Fibroblast of lung (primary cell): ENCODE results near the gene AK9. TPM values are rescaled to one million over a fixed set of nuclear protein-coding genes. Genes with fewer than 3 reads are reported as not detected.

Source experiments
- DNase-seq, 2 donors: peaks; one replicate each; pipeline versions ENCODE4 v3.0.0 to v3.0.0-alpha.2; 2010; ENCODE audit warnings: low read depth in 2 of 2
- H2AFZ ChIP-seq: 2 replicates; pipeline ENCODE4 v1.5.1; 2012; ENCODE audit warnings: low read length, control low read depth, inconsistent platforms
- H3K27ac ChIP-seq: 2 replicates; pipeline ENCODE4 v1.5.1; 2011; ENCODE audit warnings: low read length, control low read depth; ENCODE audit not compliant: insufficient read depth
- H3K27me3 ChIP-seq: 2 replicates; pipeline ENCODE4 v1.5.1; 2011; ENCODE audit warnings: mild to moderate bottlenecking, low read length; ENCODE audit not compliant: control insufficient read depth, insufficient read depth
- H3K36me3 ChIP-seq: 2 replicates; pipeline ENCODE4 v1.5.1; 2011; ENCODE audit warnings: low read length; ENCODE audit not compliant: control insufficient read depth, insufficient read depth
- H3K4me1 ChIP-seq: 2 replicates; pipeline ENCODE4 v1.5.1; 2011; ENCODE audit warnings: low read length; ENCODE audit not compliant: control insufficient read depth, insufficient read depth; ENCODE audit errors: extremely low read depth
- H3K4me2 ChIP-seq: 2 replicates; pipeline ENCODE4 v1.5.1; 2011; ENCODE audit warnings: low read length, control low read depth; ENCODE audit not compliant: insufficient read depth; ENCODE audit errors: extremely low read depth
- H3K4me3 ChIP-seq, 4 experiments: fragments of 200-600 bp in 1 of 4; sonication (generic) in 1 of 4; replicated peaks in 1 of 4; 2 replicates each; pipeline ENCODE4 v1.5.1; 2011 to 2016; ENCODE audit warnings: low read length in 4 of 4, low read depth in 3 of 4, mild to moderate bottlenecking in 3 of 4, control low read depth in 2 of 4, inconsistent platforms in 1 of 4, mixed read lengths in 1 of 4; ENCODE audit not compliant: insufficient read depth in 1 of 4; ENCODE audit errors: control extremely low read depth in 1 of 4
- H3K79me2 ChIP-seq: 2 replicates; pipeline ENCODE4 v1.5.1; 2012; ENCODE audit warnings: mild to moderate bottlenecking, low read length, inconsistent platforms; ENCODE audit not compliant: control insufficient read depth, insufficient read depth
- H3K9ac ChIP-seq: 2 replicates; pipeline ENCODE4 v1.5.1; 2011; ENCODE audit warnings: mild to moderate bottlenecking, low read length, control low read depth; ENCODE audit not compliant: insufficient read depth
- H3K9me3 ChIP-seq: 2 replicates; pipeline ENCODE4 v1.5.1; 2012; ENCODE audit warnings: low read depth, low read length; ENCODE audit not compliant: control insufficient read depth, insufficient read depth
- H4K20me1 ChIP-seq: 2 replicates; pipeline ENCODE4 v1.5.1; 2011; ENCODE audit warnings: low read length; ENCODE audit not compliant: control insufficient read depth, insufficient read depth; ENCODE audit errors: extremely low read depth
- CTCF ChIP-seq, 2 donors: IDR thresholded peaks in 1 of 2; conservative IDR thresholded peaks in 1 of 2; 1 replicate in 1 of 2; 2 replicates in 1 of 2; pipeline ENCODE4 v1.5.1; 2011 to 2012; ENCODE audit warnings: low read length in 2 of 2, control low read depth in 1 of 2, inconsistent platforms in 1 of 2, low read depth in 1 of 2, mild to moderate bottlenecking in 1 of 2
- EZH2 ChIP-seq: IDR thresholded peaks from 2 replicates; pipeline ENCODE4 v1.5.1; 2012; ENCODE audit warnings: low read length, control low read depth, mild to moderate bottlenecking; ENCODE audit errors: missing control alignments
- polyA plus RNA-seq, 2 donors: library from polyadenylated mRNA; depleted of rRNA in 1 of 2; stranded (reverse) in 1 of 2; unstranded in 1 of 2; fragments of >200 nt; gene quantifications; 2 replicates each; pipeline ENCODE4 v1.2.1, GENCODE V29; 2011 to 2012; ENCODE audit warnings: missing spikeins in 1 of 2
- total RNA-seq: library from RNA; depleted of rRNA; stranded (reverse); fragments of >200 nt; gene quantifications from 2 replicates; pipeline ENCODE4 v1.2.1, GENCODE V29; 2014

The AK9 gene
- total and polyA plus RNA-seq, 2 donors (not counting 1 experiment from before 2014, with no cell fraction given) = 4.5 to 10.4 TPM

- no peaks in the 10 kb centered on the region for H4K20me1 ChIP-seq
- no peak overlapping the region for H3K4me3 ChIP-seq
- H3K27me3 ChIP-seq = no peaks in the 10 kb centered on the region
- H3K4me1 ChIP-seq = no peaks in the 10 kb centered on the region
- no peak for TF ChIP-seq EZH2
- TF ChIP-seq CTCF (conservative IDR thresholded peaks at IDR 0.05 in 1 of 2, IDR thresholded peaks at IDR 0.05 in 1 of 2; ENCODE audit: low read depth in 1 of 2, low read length in 2 of 2) = no peak
- no peak overlapping the region for H3K9ac ChIP-seq
- DNase-seq = no peak
- no peaks in the 10 kb centered on the region for H3K36me3 ChIP-seq
- H2AFZ ChIP-seq = no peak overlapping the region
- H3K9me3 ChIP-seq = no peaks in the 10 kb centered on the region
- no peaks in the 10 kb centered on the region for H3K79me2 ChIP-seq
- H3K27ac ChIP-seq = no peak overlapping the region
- no peak overlapping the region for H3K4me2 ChIP-seq
Measured at GRCh38 chr6:109701774-109702173, 10.8 kb upstream of the AK9 start.

- H3K36me3 ChIP-seq = no peaks in the 10 kb centered on the region
- no peak overlapping the region for H3K4me3 ChIP-seq
- no peaks in the 10 kb centered on the region for H4K20me1 ChIP-seq
Measured at GRCh38 chr6:109701221-109701620, 10.2 kb upstream of the AK9 start.

GRCh38 chr6:109696355-109696754, 5.4 kb upstream of the AK9 start:
- no peaks in the 10 kb centered on the region for H4K20me1 ChIP-seq
- no peaks in the 10 kb centered on the region for H3K9me3 ChIP-seq
- H3K4me1 ChIP-seq = no peaks in the 10 kb centered on the region
- H3K36me3 ChIP-seq = no peaks in the 10 kb centered on the region
- H3K27ac ChIP-seq = no peak overlapping the region
- H3K9ac ChIP-seq = no peak overlapping the region
- no peak overlapping the region for H3K4me3 ChIP-seq
- TF ChIP-seq CTCF (conservative IDR thresholded peaks at IDR 0.05 in 1 of 2, IDR thresholded peaks at IDR 0.05 in 1 of 2; ENCODE audit: low read depth in 1 of 2, low read length in 2 of 2) = no peak
- TF ChIP-seq EZH2 = no peak
- H2AFZ ChIP-seq = no peak overlapping the region
- no peaks in the 10 kb centered on the region for H3K79me2 ChIP-seq
- no peaks in the 10 kb centered on the region for H3K27me3 ChIP-seq
- DNase-seq = no peak
- H3K4me2 ChIP-seq = no peak overlapping the region

More at GRCh38 chr6:109701221-109701620, 10.2 kb upstream of the AK9 start:
- no peak for DNase-seq
- Histone ChIP-seq H3K4me1 (no peaks in the 10 kb centered on the region), H3K27me3 (no peaks in the 10 kb centered on the region), H3K4me2 (no peak overlapping the region), H3K79me2 (no peaks in the 10 kb centered on the region), H3K9ac (no peak overlapping the region), H3K27ac (no peak overlapping the region), H2AFZ (no peak overlapping the region), H3K9me3 (no peaks in the 10 kb centered on the region)
- TF ChIP-seq EZH2 (no peak), CTCF (conservative IDR thresholded peaks at IDR 0.05 in 1 of 2, IDR thresholded peaks at IDR 0.05 in 1 of 2; ENCODE audit: low read depth in 1 of 2, low read length in 2 of 2) (no peak)
